HCT116 (cell line): ENCODE measurements around the gene CREB3. TPM values are rescaled to one million over a fixed set of nuclear protein-coding genes. Genes with fewer than 3 reads are reported as not detected.

ENCODE experiments used
- ATAC-seq: fragments of 200-7000 bp; cut with Tn5 transposase; 2 replicates; pipeline ENCODE4 v1.9.1; 2020; ENCODE audit warnings: mild to moderate bottlenecking, moderate library complexity
- BruUV-seq: library from RNA; stranded (reverse); fragments of 400-500 nt; replicated peaks from 2 replicates; lab custom pipeline; 2021; lab: Mats Ljungman, UMichigan
- CTCF ChIA-PET: fragments of 300-600 bp; sonication (Branson Sonifier 250); formaldehyde crosslinking; loops from one replicate; lab custom pipeline; 2021; ENCODE audit warnings: antibody characterized with exemption; lab: Charles Lee
- POLR2A ChIA-PET: fragments of 300-600, 350-600 bp; sonication (Branson Sonifier 250); formaldehyde crosslinking; loops from one replicate; lab custom pipeline; 2021; ENCODE audit warnings: antibody characterized with exemption; lab: Charles Lee
- RAD21 ChIA-PET, 2 experiments: fragments of 300-600 bp; sonication (Branson Sonifier 250); formaldehyde crosslinking; loops; one replicate each; lab custom pipeline; 2023; ENCODE audit warnings: low total read pairs in 2 of 2; ENCODE audit not compliant: uncharacterized antibody in 2 of 2, unreplicated experiment in 2 of 2, low non-redundant PET in 1 of 2; lab: Charles Lee
- DNase-seq: peaks from one replicate; pipeline ENCODE4 v3.0.0-alpha.2; 2010; ENCODE audit warnings: low read depth, low spot score
- H2AFZ ChIP-seq: fragments of 200-600 bp; shearing (Covaris generic), sonication (generic); 2 replicates; pipeline ENCODE4 v1.6.1; 2017; ENCODE audit warnings: low read depth, mixed run types, mixed read lengths, antibody characterized with exemption, low read length; ENCODE audit not compliant: poor library complexity, severe bottlenecking
- H3K27ac ChIP-seq: 2 replicates; pipeline ENCODE4 v1.5.1; 2012; ENCODE audit warnings: low read depth, low read length
- H3K27me3 ChIP-seq: fragments of 200-600 bp; sonication (generic); 2 replicates; pipeline ENCODE4 v1.6.1; 2016; ENCODE audit warnings: mixed run types, low read length, mixed read lengths; ENCODE audit not compliant: insufficient read depth
- H3K36me3 ChIP-seq, 2 experiments: fragments of 200-500 bp in 1 of 2; fragments of 200-600 bp in 1 of 2; sonication (Bioruptor generic) in 1 of 2; sonication (generic) in 1 of 2; 2 replicates each; pipeline versions ENCODE4 v1.5.1 to v1.6.1; 2014 to 2016; ENCODE audit warnings: low read length in 2 of 2, inconsistent platforms in 1 of 2, mixed read lengths in 1 of 2, mixed run types in 1 of 2; ENCODE audit not compliant: insufficient read depth in 2 of 2, control insufficient read depth in 1 of 2
- H3K4me1 ChIP-seq, 2 experiments: fragments of 200-600 bp in 1 of 2; sonication (generic) in 1 of 2; 2 replicates each; pipeline versions ENCODE4 v1.5.1 to v1.6.1; 2012 to 2017; ENCODE audit warnings: low read length in 2 of 2, inconsistent platforms in 1 of 2, mild to moderate bottlenecking in 1 of 2, mixed read lengths in 1 of 2, mixed run types in 1 of 2, moderate library complexity in 1 of 2; ENCODE audit not compliant: insufficient read depth in 2 of 2, control insufficient read depth in 1 of 2
- H3K4me2 ChIP-seq: fragments of 200-600 bp; sonication (generic); 2 replicates; pipeline ENCODE4 v1.6.1; 2017; ENCODE audit warnings: mixed run types, low read length, mixed read lengths
- H3K4me3 ChIP-seq, 2 experiments: fragments of 200-600 bp in 1 of 2; sonication (generic) in 1 of 2; replicated peaks in 1 of 2; 2 replicates each; pipeline ENCODE4 v1.5.1; 2011 to 2016; ENCODE audit warnings: low read length in 2 of 2, control low read depth in 1 of 2, low read depth in 1 of 2, mild to moderate bottlenecking in 1 of 2, mixed read lengths in 1 of 2, mixed run types in 1 of 2
- H3K79me2 ChIP-seq: fragments of 200-600 bp; sonication (generic); 2 replicates; pipeline ENCODE4 v1.6.1; 2017; ENCODE audit warnings: mild to moderate bottlenecking, mixed run types, low read length, moderate library complexity, mixed read lengths; ENCODE audit not compliant: insufficient read depth
- H3K9ac ChIP-seq: fragments of 200-600 bp; sonication (generic); 2 replicates; pipeline ENCODE4 v1.6.1; 2016; ENCODE audit warnings: low read length, mixed read lengths
- H3K9me2 ChIP-seq: fragments of 200-600 bp; sonication (generic), shearing (Covaris generic); 2 replicates; pipeline ENCODE4 v1.6.1; 2017; ENCODE audit warnings: mixed run types, mild to moderate bottlenecking, moderate library complexity; ENCODE audit not compliant: insufficient read depth
- H3K9me3 ChIP-seq, 2 experiments: fragments of 200-500 bp in 1 of 2; fragments of 200-600 bp in 1 of 2; sonication (Bioruptor generic) in 1 of 2; sonication (generic) in 1 of 2; 2 replicates each; pipeline ENCODE4 v1.6.1; 2014 to 2017; ENCODE audit warnings: low read length in 2 of 2, mixed read lengths in 2 of 2, inconsistent platforms in 1 of 2, low read depth in 1 of 2, mild to moderate bottlenecking in 1 of 2, mixed run types in 1 of 2, moderate library complexity in 1 of 2; ENCODE audit not compliant: control insufficient read depth in 1 of 2, insufficient read depth in 1 of 2
- H4K20me1 ChIP-seq: fragments of 200-600 bp; sonication (generic), shearing (Covaris generic); 2 replicates; pipeline ENCODE4 v1.6.1; 2017; ENCODE audit warnings: mixed run types, mild to moderate bottlenecking, moderate library complexity; ENCODE audit not compliant: insufficient read depth
- ATF3 ChIP-seq: IDR thresholded peaks from 2 replicates; pipeline ENCODE4 v1.6.1; 2012
- CBX3 ChIP-seq: IDR thresholded peaks from 2 replicates; pipeline ENCODE4 v1.6.1; 2012; ENCODE audit warnings: low read depth
- CEBPB ChIP-seq: IDR thresholded peaks from 2 replicates; pipeline ENCODE4 v1.6.1; 2012; ENCODE audit warnings: low read depth
- CTCF ChIP-seq, 3 experiments: fragments of 200-600 bp in 1 of 3; sonication (generic) in 1 of 3; IDR thresholded peaks in 2 of 3; conservative IDR thresholded peaks in 1 of 3; 2 replicates each; pipeline ENCODE4 v1.5.1; 2012 to 2017; ENCODE audit warnings: low read depth in 2 of 3, low read length in 2 of 3, antibody characterized with exemption in 1 of 3, borderline replicate concordance in 1 of 3, control low read depth in 1 of 3, mild to moderate bottlenecking in 1 of 3, mixed read lengths in 1 of 3, mixed run types in 1 of 3, moderate library complexity in 1 of 3; ENCODE audit not compliant: insufficient read depth in 1 of 3
- EGR1 ChIP-seq: IDR thresholded peaks from 2 replicates; pipeline ENCODE4 v1.6.1; 2012; ENCODE audit warnings: low read depth
- EZH2 ChIP-seq: fragments of 200-600 bp; sonication (generic); IDR thresholded peaks from 2 replicates; pipeline ENCODE4 v1.6.1; 2017; ENCODE audit warnings: antibody characterized with exemption, mixed run types
- EZH2phosphoT487 ChIP-seq: fragments of 200-600 bp; IDR thresholded peaks from 2 replicates; pipeline ENCODE4 v1.6.1; 2018; ENCODE audit warnings: antibody characterized with exemption, borderline replicate concordance
- FOSL1 ChIP-seq: IDR thresholded peaks from 2 replicates; pipeline ENCODE4 v1.6.1; 2012; ENCODE audit warnings: low read depth
- JUND ChIP-seq: IDR thresholded peaks from 2 replicates; pipeline ENCODE4 v1.6.1; 2012
- POLR2A ChIP-seq: IDR thresholded peaks from 2 replicates; pipeline ENCODE4 v1.7.0; 2011; ENCODE audit warnings: borderline replicate concordance; ENCODE audit not compliant: insufficient read depth, insufficient read length; ENCODE audit errors: extremely low read depth
- POLR2AphosphoS5 ChIP-seq: IDR thresholded peaks from 2 replicates; pipeline ENCODE4 v1.6.1; 2011; ENCODE audit warnings: mild to moderate bottlenecking, low read depth, low read length, moderate library complexity
- SRF ChIP-seq: IDR thresholded peaks from 2 replicates; pipeline ENCODE4 v1.6.1; 2012; ENCODE audit warnings: low read depth
- YY1 ChIP-seq: IDR thresholded peaks from 2 replicates; pipeline ENCODE4 v1.6.1; 2011; ENCODE audit warnings: low read length, low read depth, moderate library complexity, mild to moderate bottlenecking; ENCODE audit not compliant: insufficient replicate concordance; ENCODE audit errors: extremely low read depth
- ZFX ChIP-seq: fragments of 450-650 bp; IDR thresholded peaks from 2 replicates; pipeline ENCODE4 v1.6.1; 2017
- ZNF274 ChIP-seq: fragments of 200-500 bp; sonication (Bioruptor generic); IDR thresholded peaks from 2 replicates; pipeline ENCODE4 v1.6.1; 2014; ENCODE audit warnings: mild to moderate bottlenecking, low read depth, low read length, inconsistent platforms
- intact Hi-C: fragments of 100-400 bp; cut with micrococcal nuclease; formaldehyde crosslinking; loops from 2 replicates; pipeline ENCODE4 v1.10.0; 2022
- total RNA-seq: library from RNA; stranded (reverse); gene quantifications from one replicate; pipeline ENCODE4 v1.2.1, GENCODE V29; 2021; ENCODE audit not compliant: unreplicated experiment

Gene CREB3
- total RNA-seq, 1 experiment from 2014 or later = 22.3 TPM

- BruUV-seq = no TSS peak
- ChIA-PET POLR2A (no interaction called here), CTCF (interaction anchor here (0.9 to 1.7 kb wide), 4 partner anchors 12 to 118 kb away, joined by 3 to 4 read pairs (median 3); partner anchors contain the start of gene HINT2), RAD21 (no interaction called here)
- no peaks in the 10 kb centered on the region for H3K27me3 ChIP-seq
- no peak overlapping the region for H3K27ac ChIP-seq
- no peak for TF ChIP-seq ATF3
- no peak for TF ChIP-seq ZNF274
- no peak for TF ChIP-seq CBX3
- TF ChIP-seq CEBPB = no peak
- TF ChIP-seq CTCF (IDR thresholded peaks at IDR 0.05 in 2 of 3, conservative IDR thresholded peaks at IDR 0.05 in 1 of 3; ENCODE audit: borderline replicate concordance in 1 of 3, insufficient read depth in 1 of 3, low read depth in 2 of 3, low read length in 2 of 3) = no peak
- no peak for TF ChIP-seq JUND
- TF ChIP-seq SRF = no peak
- TF ChIP-seq POLR2A = no peak
- TF ChIP-seq EGR1 = no peak
- TF ChIP-seq EZH2 = no peak
- no peak for TF ChIP-seq ZFX
- no peak for TF ChIP-seq FOSL1
- TF ChIP-seq YY1 = no peak
- no peak for TF ChIP-seq EZH2phosphoT487
- TF ChIP-seq POLR2AphosphoS5 = no peak
- intact Hi-C loops = no loop called here
- H3K4me2 ChIP-seq = no peak overlapping the region
- ATAC-seq = no peak
- H3K36me3 ChIP-seq = no peaks in the 10 kb centered on the region
- H3K9ac ChIP-seq = no peak overlapping the region
- H2AFZ ChIP-seq = no peak overlapping the region
- no peaks in the 10 kb centered on the region for H3K79me2 ChIP-seq
- H3K9me2 ChIP-seq = no peaks in the 10 kb centered on the region
- no peaks in the 10 kb centered on the region for H3K9me3 ChIP-seq
- no peaks in the 10 kb centered on the region for H4K20me1 ChIP-seq
- DNase-seq = no peak
- H3K4me3 ChIP-seq = no peak overlapping the region
- peaks cover 0 to 2% of the 10 kb centered on the region in 2 experiments; a peak in 1 of 4 replicates for H3K4me1 ChIP-seq
Observed at GRCh38 chr9:35778496-35778895, 46.0 kb downstream of the CREB3 start.
